K562 (cell line): ENCODE measurements around the gene ULBP1. TPM values are rescaled to one million over a fixed set of nuclear protein-coding genes. Genes with fewer than 3 reads are reported as not detected.

Source experiments
- ATF7 ChIP-seq: fragments of 450-650 bp; IDR thresholded peaks from 2 replicates; pipeline ENCODE4 v1.7.1; 2014; ENCODE audit warnings: mild to moderate bottlenecking, moderate library complexity
- CTBP1 ChIP-seq: fragments of 450-650 bp; IDR thresholded peaks from 2 replicates; pipeline ENCODE4 v1.6.1; 2016; ENCODE audit warnings: borderline replicate concordance
- HNRNPLL ChIP-seq: fragments of 200-400 bp; formaldehyde crosslinking; IDR thresholded peaks from 2 replicates; pipeline ENCODE4 v1.6.1; 2017; ENCODE audit warnings: low read length, low read depth, mild to moderate bottlenecking; ENCODE audit not compliant: poor library complexity, severe bottlenecking
- MAZ ChIP-seq, 2 experiments: fragments of 450-650 bp in 1 of 2; sonication (generic) in 1 of 2; formaldehyde crosslinking; IDR thresholded peaks in 1 of 2; conservative IDR thresholded peaks in 1 of 2; 2 replicates each; pipeline versions ENCODE4 v1.4.0 to v1.5.0; 2020; ENCODE audit warnings: mild to moderate bottlenecking in 1 of 2, missing genetic modification reagents in 1 of 2
- MEIS2 ChIP-seq: fragments of 450-650 bp; IDR thresholded peaks from 2 replicates; pipeline ENCODE4 v1.6.1; 2014; ENCODE audit warnings: mild to moderate bottlenecking; ENCODE audit not compliant: partially characterized antibody
- PHF20 ChIP-seq: fragments of 450-650 bp; IDR thresholded peaks from 2 replicates; pipeline ENCODE4 v1.6.1; 2018; ENCODE audit not compliant: partially characterized antibody
- PPARD ChIP-seq: fragments of 250-450 bp; sonication (Bioruptor Pico); IDR thresholded peaks from 2 replicates; pipeline ENCODE4 v1.8.0; 2022; ENCODE audit warnings: inconsistent platforms, mild to moderate bottlenecking, moderate library complexity
- SP1 ChIP-seq: sonication (generic); formaldehyde crosslinking; IDR thresholded peaks from 2 replicates; pipeline ENCODE4 v1.8.1; 2022; ENCODE audit warnings: mild to moderate bottlenecking, missing genetic modification reagents
- ZBTB49 ChIP-seq: sonication (generic); formaldehyde crosslinking; IDR thresholded peaks from 2 replicates; pipeline ENCODE4 v1.8.0; 2022; ENCODE audit warnings: missing genetic modification reagents, mild to moderate bottlenecking, borderline replicate concordance
- polyA plus RNA-seq, 8 experiments: library from polyadenylated mRNA; depleted of rRNA in 4 of 8; stranded (reverse) in 5 of 8; unstranded in 3 of 8; fragments of >200 nt; fragmentation: Nextera tagmentation in 2 of 8; fragmentation: Illumina TruSeq in 1 of 8; extraction: Ambion mirVana in 2 of 8; extraction: Trizol in 1 of 8; gene quantifications; 2 replicates each; pipeline versions ENCODE4 v1.2.1 to v1.2.3, GENCODE V29; 2011 to 2014; ENCODE audit warnings: inconsistent platforms in 1 of 8, missing spikeins in 1 of 8
- total RNA-seq, 7 experiments: library from RNA; depleted of rRNA in 6 of 7; stranded (reverse); fragments of >200 nt in 6 of 7; fragmentation: Illumina TruSeq in 2 of 7; extraction: Trizol in 2 of 7; gene quantifications; 2 replicates each; pipeline versions ENCODE4 v1.2.1 to v1.2.3, GENCODE V29; 2011 to 2021; ENCODE audit warnings: low replicate concordance in 1 of 7
- TF ChIP-seq, protein P1 (sequence below): sonication (generic); formaldehyde crosslinking; IDR thresholded peaks from 2 replicates; pipeline ENCODE4 v1.5.0; 2020; ENCODE audit warnings: missing genetic modification reagents
- TF ChIP-seq, protein P2 (sequence below): fragments of 450-650 bp; IDR thresholded peaks from 2 replicates; pipeline ENCODE4 v1.6.1; 2016
- TF ChIP-seq, protein P3 (sequence below): sonication (generic); formaldehyde crosslinking; IDR thresholded peaks from 2 replicates; pipeline ENCODE4 v1.8.0; 2022; ENCODE audit warnings: missing genetic modification reagents, mild to moderate bottlenecking, moderate library complexity, borderline replicate concordance
- TF ChIP-seq, protein P4 (sequence below): fragments of 450-650 bp; IDR thresholded peaks from 2 replicates; pipeline ENCODE4 v1.6.1; 2018; ENCODE audit not compliant: partially characterized antibody
- TF ChIP-seq, protein P5 (sequence below): fragments of 250-450 bp; sonication (Bioruptor Pico); IDR thresholded peaks from 2 replicates; pipeline ENCODE4 v1.4.0; 2020; ENCODE audit warnings: mild to moderate bottlenecking, moderate library complexity

Gene ULBP1
- total and polyA plus RNA-seq, 9 of the 15 experiments (the other 6 are each of a cell fraction or from before 2014, with no cell fraction given), result 0.33 to 6.0 (median 2.5) TPM

DNA sequence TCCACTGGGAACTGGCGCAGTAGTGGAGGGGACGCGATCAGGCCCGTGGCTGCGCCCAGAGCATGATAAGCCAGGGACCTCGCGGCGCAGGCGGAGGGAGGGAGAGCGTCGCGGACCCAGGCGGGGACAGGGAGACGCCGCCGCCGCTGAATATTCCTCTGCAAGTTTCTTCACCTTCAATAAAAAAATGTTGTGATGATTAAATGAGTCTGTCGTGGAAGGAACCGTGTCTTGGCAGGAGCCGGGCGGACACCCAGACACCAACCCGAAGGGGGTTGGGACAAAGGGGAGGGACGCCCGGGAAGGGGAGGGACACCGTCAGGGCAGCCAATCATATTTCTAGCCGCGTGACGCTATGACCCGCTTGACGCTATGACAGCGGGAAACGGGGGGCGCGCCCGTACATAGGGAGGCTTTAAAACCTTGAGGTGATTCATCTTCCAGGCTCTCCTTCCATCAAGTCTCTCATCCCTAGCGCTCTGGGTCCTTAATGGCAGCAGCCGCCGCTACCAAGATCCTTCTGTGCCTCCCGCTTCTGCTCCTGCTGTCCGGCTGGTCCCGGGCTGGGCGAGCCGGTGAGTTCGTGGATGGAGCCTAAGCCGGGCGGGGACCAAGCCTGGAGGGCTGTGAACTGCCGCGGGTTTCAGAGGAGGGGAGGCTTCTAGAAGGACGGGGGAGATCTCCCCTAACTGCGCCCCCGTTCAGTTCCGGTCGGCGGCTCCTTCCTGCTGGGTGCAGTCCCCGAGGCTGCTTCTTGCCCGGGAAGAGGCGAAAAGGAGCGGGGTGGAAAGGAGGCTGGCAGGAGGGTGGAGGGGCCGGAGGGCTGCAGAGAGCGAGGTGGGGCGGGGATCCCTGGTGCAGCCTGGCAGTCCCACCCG, 21.9 kb upstream of the ULBP1 start, which contains the start of gene ULBP2 (continued):
- TF ChIP-seq MAZ (CRISPR knock-in tag; conservative IDR thresholded peaks at IDR 0.05 in 1 of 2, IDR thresholded peaks at IDR 0.05 in 1 of 2) (peak; percentile 38 to 53; a peak in 3 of 4 replicates), PHF20 (no peak), ZBTB49 (CRISPR knock-in tag) (no peak), HNRNPLL (peak; percentile 15), ATF7 (peak; percentile 74), PPARD (CRISPR knock-in tag) (no peak), MEIS2 (peak; percentile 68), CTBP1 (peak; percentile 66; the same call in 1 of the 2 replicates), SP1 (peak; percentile 31; the same call in 1 of the 2 replicates)
- TF ChIP-seq, protein P1, sequence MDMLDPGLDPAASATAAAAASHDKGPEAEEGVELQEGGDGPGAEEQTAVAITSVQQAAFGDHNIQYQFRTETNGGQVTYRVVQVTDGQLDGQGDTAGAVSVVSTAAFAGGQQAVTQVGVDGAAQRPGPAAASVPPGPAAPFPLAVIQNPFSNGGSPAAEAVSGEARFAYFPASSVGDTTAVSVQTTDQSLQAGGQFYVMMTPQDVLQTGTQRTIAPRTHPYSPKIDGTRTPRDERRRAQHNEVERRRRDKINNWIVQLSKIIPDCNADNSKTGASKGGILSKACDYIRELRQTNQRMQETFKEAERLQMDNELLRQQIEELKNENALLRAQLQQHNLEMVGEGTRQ, result no peak
- TF ChIP-seq, protein P2, sequence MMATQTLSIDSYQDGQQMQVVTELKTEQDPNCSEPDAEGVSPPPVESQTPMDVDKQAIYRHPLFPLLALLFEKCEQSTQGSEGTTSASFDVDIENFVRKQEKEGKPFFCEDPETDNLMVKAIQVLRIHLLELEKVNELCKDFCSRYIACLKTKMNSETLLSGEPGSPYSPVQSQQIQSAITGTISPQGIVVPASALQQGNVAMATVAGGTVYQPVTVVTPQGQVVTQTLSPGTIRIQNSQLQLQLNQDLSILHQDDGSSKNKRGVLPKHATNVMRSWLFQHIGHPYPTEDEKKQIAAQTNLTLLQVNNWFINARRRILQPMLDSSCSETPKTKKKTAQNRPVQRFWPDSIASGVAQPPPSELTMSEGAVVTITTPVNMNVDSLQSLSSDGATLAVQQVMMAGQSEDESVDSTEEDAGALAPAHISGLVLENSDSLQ, result peak; percentile 92
- TF ChIP-seq, protein P3, sequence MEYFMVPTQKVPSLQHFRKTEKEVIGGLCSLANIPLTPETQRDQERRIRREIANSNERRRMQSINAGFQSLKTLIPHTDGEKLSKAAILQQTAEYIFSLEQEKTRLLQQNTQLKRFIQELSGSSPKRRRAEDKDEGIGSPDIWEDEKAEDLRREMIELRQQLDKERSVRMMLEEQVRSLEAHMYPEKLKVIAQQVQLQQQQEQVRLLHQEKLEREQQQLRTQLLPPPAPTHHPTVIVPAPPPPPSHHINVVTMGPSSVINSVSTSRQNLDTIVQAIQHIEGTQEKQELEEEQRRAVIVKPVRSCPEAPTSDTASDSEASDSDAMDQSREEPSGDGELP (CRISPR knock-in tag), result peak; percentile 71
- TF ChIP-seq, protein P4, sequence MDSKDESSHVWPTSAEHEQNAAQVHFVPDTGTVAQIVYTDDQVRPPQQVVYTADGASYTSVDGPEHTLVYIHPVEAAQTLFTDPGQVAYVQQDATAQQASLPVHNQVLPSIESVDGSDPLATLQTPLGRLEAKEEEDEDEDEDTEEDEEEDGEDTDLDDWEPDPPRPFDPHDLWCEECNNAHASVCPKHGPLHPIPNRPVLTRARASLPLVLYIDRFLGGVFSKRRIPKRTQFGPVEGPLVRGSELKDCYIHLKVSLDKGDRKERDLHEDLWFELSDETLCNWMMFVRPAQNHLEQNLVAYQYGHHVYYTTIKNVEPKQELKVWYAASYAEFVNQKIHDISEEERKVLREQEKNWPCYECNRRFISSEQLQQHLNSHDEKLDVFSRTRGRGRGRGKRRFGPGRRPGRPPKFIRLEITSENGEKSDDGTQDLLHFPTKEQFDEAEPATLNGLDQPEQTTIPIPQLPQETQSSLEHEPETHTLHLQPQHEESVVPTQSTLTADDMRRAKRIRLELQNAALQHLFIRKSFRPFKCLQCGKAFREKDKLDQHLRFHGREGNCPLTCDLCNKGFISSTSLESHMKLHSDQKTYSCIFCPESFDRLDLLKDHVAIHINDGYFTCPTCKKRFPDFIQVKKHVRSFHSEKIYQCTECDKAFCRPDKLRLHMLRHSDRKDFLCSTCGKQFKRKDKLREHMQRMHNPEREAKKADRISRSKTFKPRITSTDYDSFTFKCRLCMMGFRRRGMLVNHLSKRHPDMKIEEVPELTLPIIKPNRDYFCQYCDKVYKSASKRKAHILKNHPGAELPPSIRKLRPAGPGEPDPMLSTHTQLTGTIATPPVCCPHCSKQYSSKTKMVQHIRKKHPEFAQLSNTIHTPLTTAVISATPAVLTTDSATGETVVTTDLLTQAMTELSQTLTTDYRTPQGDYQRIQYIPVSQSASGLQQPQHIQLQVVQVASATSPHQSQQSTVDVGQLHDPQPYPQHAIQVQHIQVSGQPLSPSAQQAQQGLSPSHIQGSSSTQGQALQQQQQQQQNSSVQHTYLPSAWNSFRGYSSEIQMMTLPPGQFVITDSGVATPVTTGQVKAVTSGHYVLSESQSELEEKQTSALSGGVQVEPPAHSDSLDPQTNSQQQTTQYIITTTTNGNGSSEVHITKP, result no peak
- TF ChIP-seq, protein P5, sequence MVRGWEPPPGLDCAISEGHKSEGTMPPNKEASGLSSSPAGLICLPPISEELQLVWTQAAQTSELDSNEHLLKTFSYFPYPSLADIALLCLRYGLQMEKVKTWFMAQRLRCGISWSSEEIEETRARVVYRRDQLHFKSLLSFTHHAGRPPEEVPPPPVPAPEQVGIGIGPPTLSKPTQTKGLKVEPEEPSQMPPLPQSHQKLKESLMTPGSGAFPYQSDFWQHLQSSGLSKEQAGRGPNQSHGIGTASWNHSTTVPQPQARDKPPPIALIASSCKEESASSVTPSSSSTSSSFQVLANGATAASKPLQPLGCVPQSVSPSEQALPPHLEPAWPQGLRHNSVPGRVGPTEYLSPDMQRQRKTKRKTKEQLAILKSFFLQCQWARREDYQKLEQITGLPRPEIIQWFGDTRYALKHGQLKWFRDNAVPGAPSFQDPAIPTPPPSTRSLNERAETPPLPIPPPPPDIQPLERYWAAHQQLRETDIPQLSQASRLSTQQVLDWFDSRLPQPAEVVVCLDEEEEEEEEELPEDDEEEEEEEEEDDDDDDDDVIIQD (CRISPR knock-in tag), result no peak
